ENCODE data around the gene RB1. TPM values are rescaled to one million over a fixed set of nuclear protein-coding genes. Genes with fewer than 3 reads are reported as not detected.

The RB1 gene
- total and polyA plus RNA-seq, 2 experiments from 2014 or later, result 19.5 to 22.3 TPM

DNA sequence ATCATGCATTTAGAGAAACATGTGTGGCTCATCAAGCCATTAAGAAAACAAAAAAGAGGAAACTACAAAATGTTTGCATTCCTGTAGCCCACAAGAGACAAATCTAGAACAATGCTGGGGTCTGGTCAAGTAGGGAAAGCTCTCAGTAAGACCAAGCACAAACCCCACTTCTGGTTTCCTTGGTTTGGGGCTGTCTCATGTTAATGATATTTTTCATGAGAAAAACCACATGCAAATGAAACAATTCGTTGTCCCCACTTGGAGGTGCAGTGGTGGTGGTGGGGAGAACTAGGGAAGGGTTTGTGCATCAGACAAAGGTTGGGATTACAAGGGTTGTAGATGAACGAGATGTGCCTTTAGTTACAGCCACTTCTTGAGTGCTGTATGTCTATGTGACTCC, 7.0 kb upstream of the RB1 start:
- no peaks in the 10 kb centered on the region for H3K4me1 ChIP-seq (ENCODE audit: insufficient read depth)
- H4K20me1 ChIP-seq (replicated peaks; ENCODE audit: insufficient read depth), result no peaks in the 10 kb centered on the region
- peaks cover 6% of the 10 kb centered on the region; the same call in 1 of the 2 replicates for H3K9me2 ChIP-seq (ENCODE audit: insufficient read depth)
- H3K27me3 Mint-ChIP-seq (ENCODE audit: insufficient read depth, low read depth, poor library complexity), result no peaks in the 10 kb centered on the region
- no peak overlapping the region for H3K27ac Mint-ChIP-seq
- DNase-seq (ENCODE audit: low spot score), result no peak
- H3K4me2 ChIP-seq, result no peak overlapping the region
- H3K27ac ChIP-seq (ENCODE audit: low read depth), result no peak overlapping the region
- no peaks in the 10 kb centered on the region for H3K36me3 Mint-ChIP-seq (ENCODE audit: low read depth)
- TF ChIP-seq STAT1 (IDR thresholded peaks at IDR 0.05; ENCODE audit: unreplicated experiment), result no peak
- no peak for TF ChIP-seq EZH2phosphoT487 (IDR thresholded peaks at IDR 0.05; ENCODE audit: unreplicated experiment)
- TF ChIP-seq, protein P1, sequence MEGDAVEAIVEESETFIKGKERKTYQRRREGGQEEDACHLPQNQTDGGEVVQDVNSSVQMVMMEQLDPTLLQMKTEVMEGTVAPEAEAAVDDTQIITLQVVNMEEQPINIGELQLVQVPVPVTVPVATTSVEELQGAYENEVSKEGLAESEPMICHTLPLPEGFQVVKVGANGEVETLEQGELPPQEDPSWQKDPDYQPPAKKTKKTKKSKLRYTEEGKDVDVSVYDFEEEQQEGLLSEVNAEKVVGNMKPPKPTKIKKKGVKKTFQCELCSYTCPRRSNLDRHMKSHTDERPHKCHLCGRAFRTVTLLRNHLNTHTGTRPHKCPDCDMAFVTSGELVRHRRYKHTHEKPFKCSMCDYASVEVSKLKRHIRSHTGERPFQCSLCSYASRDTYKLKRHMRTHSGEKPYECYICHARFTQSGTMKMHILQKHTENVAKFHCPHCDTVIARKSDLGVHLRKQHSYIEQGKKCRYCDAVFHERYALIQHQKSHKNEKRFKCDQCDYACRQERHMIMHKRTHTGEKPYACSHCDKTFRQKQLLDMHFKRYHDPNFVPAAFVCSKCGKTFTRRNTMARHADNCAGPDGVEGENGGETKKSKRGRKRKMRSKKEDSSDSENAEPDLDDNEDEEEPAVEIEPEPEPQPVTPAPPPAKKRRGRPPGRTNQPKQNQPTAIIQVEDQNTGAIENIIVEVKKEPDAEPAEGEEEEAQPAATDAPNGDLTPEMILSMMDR (conservative IDR thresholded peaks at IDR 0.05; ENCODE audit: low read depth in 2 of 2), result no peak
- no peak for TF ChIP-seq ZNF114 (CRISPR knock-in tag; IDR thresholded peaks at IDR 0.05)
- no peak for TF ChIP-seq NANOG (IDR thresholded peaks at IDR 0.05; ENCODE audit: borderline replicate concordance)
- TF ChIP-seq ETS1 (IDR thresholded peaks at IDR 0.05), result no peak
- no peak for TF ChIP-seq JUNB (IDR thresholded peaks at IDR 0.05; ENCODE audit: unreplicated experiment)
- no peaks in the 10 kb centered on the region for H3F3A ChIP-seq (replicated peaks; ENCODE audit: low read depth)
- ATAC-seq, result no peak
- no peaks in the 10 kb centered on the region for H3K27me3 ChIP-seq (ENCODE audit: insufficient read depth)
- no peaks in the 10 kb centered on the region for H3K9me3 Mint-ChIP-seq
- H3K79me2 ChIP-seq (replicated peaks; ENCODE audit: insufficient read depth), result no peaks in the 10 kb centered on the region
- H3K4me3 ChIP-seq, result no peak overlapping the region
- no peaks in the 10 kb centered on the region for H3K4me1 Mint-ChIP-seq
- H3K36me3 ChIP-seq (ENCODE audit: insufficient read depth), result no peaks in the 10 kb centered on the region
- H3K4me3 Mint-ChIP-seq, result no peak overlapping the region
- H2AFZ ChIP-seq, result no peak overlapping the region

DNA sequence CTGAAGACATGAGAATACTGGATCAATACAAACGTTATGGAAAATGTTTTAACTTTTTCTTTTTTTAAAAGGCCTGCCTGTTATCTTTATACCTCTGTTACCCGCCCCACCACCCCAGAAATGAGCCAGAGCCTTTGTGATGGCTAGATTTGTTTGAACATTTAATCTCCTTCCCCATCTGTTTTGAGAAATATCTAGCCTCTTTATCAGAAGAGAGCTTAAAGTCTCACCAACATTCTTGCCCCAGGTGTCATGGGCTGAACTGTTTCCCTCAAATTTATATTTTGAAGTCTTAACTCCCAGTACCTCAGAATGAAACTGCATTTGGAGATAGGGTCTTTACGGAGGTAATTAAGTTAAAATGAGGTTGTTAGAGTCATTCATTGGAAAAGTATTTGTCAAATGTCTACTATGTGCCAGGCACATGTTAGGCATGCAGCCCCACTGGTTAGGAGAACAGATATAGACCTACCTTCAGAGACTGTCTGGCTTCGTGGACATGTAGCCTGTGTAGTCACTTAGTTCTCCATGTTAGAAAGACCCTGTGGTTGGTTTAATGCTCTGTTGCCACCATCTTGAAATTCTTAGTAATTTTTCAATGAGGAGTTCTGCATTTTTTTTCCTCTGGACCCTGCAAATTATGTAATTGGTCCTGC, 6.3 kb upstream of the RB1 start:
- Histone ChIP-seq H3K4me3 (no peak overlapping the region), H3K79me2 (replicated peaks; ENCODE audit: insufficient read depth) (no peaks in the 10 kb centered on the region), H3K27me3 (ENCODE audit: insufficient read depth) (no peaks in the 10 kb centered on the region), H3K36me3 (ENCODE audit: insufficient read depth) (no peaks in the 10 kb centered on the region), H3K27ac (ENCODE audit: low read depth) (no peak overlapping the region), H4K20me1 (replicated peaks; ENCODE audit: insufficient read depth) (no peaks in the 10 kb centered on the region), H3K4me2 (no peak overlapping the region), H3K4me1 (ENCODE audit: insufficient read depth) (no peaks in the 10 kb centered on the region), H3K9me2 (ENCODE audit: insufficient read depth) (peaks cover 6% of the 10 kb centered on the region; the same call in 1 of the 2 replicates), H2AFZ (no peak overlapping the region), H3F3A (replicated peaks; ENCODE audit: low read depth) (no peaks in the 10 kb centered on the region)
- Mint-ChIP-seq H3K36me3 (ENCODE audit: low read depth) (no peaks in the 10 kb centered on the region), H3K4me3 (no peak overlapping the region), H3K27ac (no peak overlapping the region), H3K9me3 (no peaks in the 10 kb centered on the region), H3K4me1 (no peaks in the 10 kb centered on the region), H3K27me3 (ENCODE audit: insufficient read depth, low read depth, poor library complexity) (no peaks in the 10 kb centered on the region)
- DNase-seq (ENCODE audit: low spot score) (no peak), ATAC-seq (no peak)
- TF ChIP-seq ZNF114 (CRISPR knock-in tag; IDR thresholded peaks at IDR 0.05), result no peak
- TF ChIP-seq ZNF331 (CRISPR knock-in tag; IDR thresholded peaks at IDR 0.05; ENCODE audit: low read depth), result no peak
- no peak for TF ChIP-seq ZNF462 (CRISPR knock-in tag; IDR thresholded peaks at IDR 0.05)
- no peak for TF ChIP-seq JUNB (IDR thresholded peaks at IDR 0.05; ENCODE audit: unreplicated experiment)
- no peak for TF ChIP-seq CREB1 (CRISPR knock-in tag; IDR thresholded peaks at IDR 0.05; ENCODE audit: low read depth)
- TF ChIP-seq, protein P1 (conservative IDR thresholded peaks at IDR 0.05; ENCODE audit: low read depth in 2 of 2), result no peak
- no peak for TF ChIP-seq NANOG (IDR thresholded peaks at IDR 0.05; ENCODE audit: borderline replicate concordance)

Data from GM23338 (cell line).